Measurements from ENCODE around the gene PLD3.

Gene PLD3

GRCh38 chr19:40360708-40361241 is 12.3 kb downstream of the PLD3 start:
- Histone ChIP-seq H3K9me3 (ENCODE audit: low read length) (no peaks in the 10 kb centered on the region), H3K9me2 (ENCODE audit: low read depth, low read length) (no peaks in the 10 kb centered on the region), H4K20me1 (ENCODE audit: insufficient read depth, low read length) (no peaks in the 10 kb centered on the region), H3K27me3 (ENCODE audit: insufficient read depth, low read length) (no peaks in the 10 kb centered on the region), H3K36me3 (ENCODE audit: insufficient read depth, low read length) (no peaks in the 10 kb centered on the region), H3K4me2 (ENCODE audit: low read length) (no peak overlapping the region), H3F3A (ENCODE audit: insufficient read depth, low read length) (no peaks in the 10 kb centered on the region), H3K79me2 (ENCODE audit: insufficient read depth, low read length) (no peaks in the 10 kb centered on the region), H3K4me3 (ENCODE audit: low read depth, low read length, poor library complexity, severe bottlenecking) (no peak overlapping the region), H2AFZ (ENCODE audit: low read length) (no peak overlapping the region), H3K9ac (ENCODE audit: low read length) (no peak overlapping the region), H3K27ac (ENCODE audit: low read depth, low read length, poor library complexity, severe bottlenecking) (no peak overlapping the region), H3K4me1 (ENCODE audit: insufficient read depth, low read length, severe bottlenecking) (peaks cover 13% of the 10 kb centered on the region)
- TF ChIP-seq EZH2 (IDR thresholded peaks at IDR 0.05; ENCODE audit: borderline replicate concordance, low read length) (no peak), CTCF (IDR thresholded peaks at IDR 0.05; ENCODE audit: low read length) (no peak)

GRCh38 chr19:40362160-40362559 is 13.7 kb downstream of the PLD3 start:
- TF ChIP-seq EZH2 (IDR thresholded peaks at IDR 0.05; ENCODE audit: borderline replicate concordance, low read length) (no peak), CTCF (IDR thresholded peaks at IDR 0.05; ENCODE audit: low read length) (no peak)
- no peak overlapping the region for H3K4me2 ChIP-seq (ENCODE audit: low read length)
- H2AFZ ChIP-seq (ENCODE audit: low read length): no peak overlapping the region

GRCh38 chr19:40363069-40363468 is 14.6 kb downstream of the PLD3 start:
- H3K27ac ChIP-seq (ENCODE audit: low read depth, low read length, poor library complexity, severe bottlenecking): no peak overlapping the region

More at GRCh38 chr19:40362160-40362559, 13.7 kb downstream of the PLD3 start:
- no peak overlapping the region for H3K9ac ChIP-seq (ENCODE audit: low read length)
- H3K9me3 ChIP-seq (ENCODE audit: low read length): no peaks in the 10 kb centered on the region
- no peaks in the 10 kb centered on the region for H3K9me2 ChIP-seq (ENCODE audit: low read depth, low read length)
- no peaks in the 10 kb centered on the region for H3F3A ChIP-seq (ENCODE audit: insufficient read depth, low read length)
- no peak overlapping the region for H3K27ac ChIP-seq (ENCODE audit: low read depth, low read length, poor library complexity, severe bottlenecking)
- no peaks in the 10 kb centered on the region for H3K27me3 ChIP-seq (ENCODE audit: insufficient read depth, low read length)
- peaks cover 13% of the 10 kb centered on the region for H3K4me1 ChIP-seq (ENCODE audit: insufficient read depth, low read length, severe bottlenecking)
- H4K20me1 ChIP-seq (ENCODE audit: insufficient read depth, low read length): no peaks in the 10 kb centered on the region
- H3K4me3 ChIP-seq (ENCODE audit: low read depth, low read length, poor library complexity, severe bottlenecking): no peak overlapping the region
- no peaks in the 10 kb centered on the region; the same call in 1 of the 2 replicates for H3K36me3 ChIP-seq (ENCODE audit: insufficient read depth, low read length)
- H3K79me2 ChIP-seq (ENCODE audit: insufficient read depth, low read length): no peaks in the 10 kb centered on the region

More at GRCh38 chr19:40363069-40363468, 14.6 kb downstream of the PLD3 start:
- Histone ChIP-seq H3K9me3 (ENCODE audit: low read length) (no peaks in the 10 kb centered on the region), H3K36me3 (ENCODE audit: insufficient read depth, low read length) (no peaks in the 10 kb centered on the region; the same call in 1 of the 2 replicates), H3K27me3 (ENCODE audit: insufficient read depth, low read length) (no peaks in the 10 kb centered on the region), H3K4me3 (ENCODE audit: low read depth, low read length, poor library complexity, severe bottlenecking) (no peak overlapping the region), H3K4me2 (ENCODE audit: low read length) (no peak overlapping the region), H3K9me2 (ENCODE audit: low read depth, low read length) (no peaks in the 10 kb centered on the region), H3K4me1 (ENCODE audit: insufficient read depth, low read length, severe bottlenecking) (peaks cover 13% of the 10 kb centered on the region), H3K79me2 (ENCODE audit: insufficient read depth, low read length) (no peaks in the 10 kb centered on the region), H3F3A (ENCODE audit: insufficient read depth, low read length) (no peaks in the 10 kb centered on the region), H4K20me1 (ENCODE audit: insufficient read depth, low read length) (no peaks in the 10 kb centered on the region), H3K9ac (ENCODE audit: low read length) (no peak overlapping the region), H2AFZ (ENCODE audit: low read length) (no peak overlapping the region)
- TF ChIP-seq CTCF (IDR thresholded peaks at IDR 0.05; ENCODE audit: low read length) (no peak), EZH2 (IDR thresholded peaks at IDR 0.05; ENCODE audit: borderline replicate concordance, low read length) (no peak)
